NT2/D1 (cell line): ENCODE data around the gene PPDPF.

Experiments
- SUZ12 ChIP-seq: IDR thresholded peaks from 2 replicates; pipeline ENCODE4 v1.6.1; 2011; ENCODE audit not compliant: insufficient read length, insufficient read depth; ENCODE audit errors: extremely low read depth
- YY1 ChIP-seq: IDR thresholded peaks from 2 replicates; pipeline ENCODE4 v1.6.1; 2011; ENCODE audit not compliant: insufficient read length, insufficient read depth

DNA sequence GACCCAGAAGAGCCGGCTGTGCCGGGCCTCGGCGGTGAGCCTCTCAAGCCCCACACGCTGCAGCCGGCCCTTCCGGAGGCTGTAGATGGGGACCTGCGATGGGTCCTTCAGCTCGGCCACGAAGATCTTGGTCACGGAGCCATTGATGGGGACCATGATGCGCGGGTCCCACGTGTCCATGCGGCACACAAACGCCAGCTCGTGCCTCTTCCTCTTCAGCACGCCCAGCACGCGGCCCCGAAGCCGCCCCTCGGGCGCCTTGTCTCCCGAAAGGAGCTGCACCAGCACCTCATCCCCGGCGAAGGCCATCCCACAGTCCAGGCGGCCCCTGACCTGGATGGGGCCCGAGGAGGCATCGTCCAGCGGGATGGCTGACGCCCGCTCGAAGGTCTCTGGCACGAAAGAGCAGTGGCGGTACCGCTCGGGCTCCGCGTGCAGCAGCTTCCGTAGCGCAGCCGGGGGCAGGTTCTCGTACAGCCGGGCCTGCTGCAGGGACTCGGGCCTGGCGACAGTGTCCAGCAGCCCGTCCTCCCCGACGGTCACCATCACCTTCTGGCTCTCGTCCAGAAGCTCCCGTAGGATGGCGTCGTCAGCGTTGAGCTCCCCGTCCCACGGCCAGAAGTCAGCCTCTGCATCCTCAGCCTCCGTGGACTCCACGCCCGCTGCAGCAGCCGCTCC lies 44.6 kb downstream of the PPDPF start:
- no peak for TF ChIP-seq YY1
- no peak for TF ChIP-seq SUZ12
